ENCODE results near the gene MTCL1.

DNA sequence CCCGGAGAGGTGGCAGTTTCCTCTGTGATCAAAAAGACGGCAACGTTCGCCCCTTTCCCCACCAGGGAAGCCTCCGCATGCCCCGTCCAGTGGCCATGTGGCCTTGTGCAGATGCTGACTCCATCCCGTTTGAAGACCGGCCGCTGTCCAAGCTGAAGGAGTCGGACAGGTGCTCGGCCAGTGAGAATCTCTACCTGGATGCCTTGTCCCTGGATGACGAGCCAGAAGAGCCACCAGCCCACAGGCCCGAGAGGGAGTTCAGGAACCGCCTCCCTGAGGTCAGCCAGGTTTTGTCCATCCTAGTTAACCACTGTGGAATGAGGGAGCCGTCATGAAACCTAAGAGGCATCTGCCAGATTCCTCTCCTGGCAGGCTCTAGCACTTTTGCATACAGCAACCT lies 113.6 kb downstream of the MTCL1 start:
- TF ChIP-seq, protein P1, sequence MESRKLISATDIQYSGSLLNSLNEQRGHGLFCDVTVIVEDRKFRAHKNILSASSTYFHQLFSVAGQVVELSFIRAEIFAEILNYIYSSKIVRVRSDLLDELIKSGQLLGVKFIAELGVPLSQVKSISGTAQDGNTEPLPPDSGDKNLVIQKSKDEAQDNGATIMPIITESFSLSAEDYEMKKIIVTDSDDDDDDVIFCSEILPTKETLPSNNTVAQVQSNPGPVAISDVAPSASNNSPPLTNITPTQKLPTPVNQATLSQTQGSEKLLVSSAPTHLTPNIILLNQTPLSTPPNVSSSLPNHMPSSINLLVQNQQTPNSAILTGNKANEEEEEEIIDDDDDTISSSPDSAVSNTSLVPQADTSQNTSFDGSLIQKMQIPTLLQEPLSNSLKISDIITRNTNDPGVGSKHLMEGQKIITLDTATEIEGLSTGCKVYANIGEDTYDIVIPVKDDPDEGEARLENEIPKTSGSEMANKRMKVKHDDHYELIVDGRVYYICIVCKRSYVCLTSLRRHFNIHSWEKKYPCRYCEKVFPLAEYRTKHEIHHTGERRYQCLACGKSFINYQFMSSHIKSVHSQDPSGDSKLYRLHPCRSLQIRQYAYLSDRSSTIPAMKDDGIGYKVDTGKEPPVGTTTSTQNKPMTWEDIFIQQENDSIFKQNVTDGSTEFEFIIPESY (IDR thresholded peaks at IDR 0.05): no peak
- TF ChIP-seq, protein P2, sequence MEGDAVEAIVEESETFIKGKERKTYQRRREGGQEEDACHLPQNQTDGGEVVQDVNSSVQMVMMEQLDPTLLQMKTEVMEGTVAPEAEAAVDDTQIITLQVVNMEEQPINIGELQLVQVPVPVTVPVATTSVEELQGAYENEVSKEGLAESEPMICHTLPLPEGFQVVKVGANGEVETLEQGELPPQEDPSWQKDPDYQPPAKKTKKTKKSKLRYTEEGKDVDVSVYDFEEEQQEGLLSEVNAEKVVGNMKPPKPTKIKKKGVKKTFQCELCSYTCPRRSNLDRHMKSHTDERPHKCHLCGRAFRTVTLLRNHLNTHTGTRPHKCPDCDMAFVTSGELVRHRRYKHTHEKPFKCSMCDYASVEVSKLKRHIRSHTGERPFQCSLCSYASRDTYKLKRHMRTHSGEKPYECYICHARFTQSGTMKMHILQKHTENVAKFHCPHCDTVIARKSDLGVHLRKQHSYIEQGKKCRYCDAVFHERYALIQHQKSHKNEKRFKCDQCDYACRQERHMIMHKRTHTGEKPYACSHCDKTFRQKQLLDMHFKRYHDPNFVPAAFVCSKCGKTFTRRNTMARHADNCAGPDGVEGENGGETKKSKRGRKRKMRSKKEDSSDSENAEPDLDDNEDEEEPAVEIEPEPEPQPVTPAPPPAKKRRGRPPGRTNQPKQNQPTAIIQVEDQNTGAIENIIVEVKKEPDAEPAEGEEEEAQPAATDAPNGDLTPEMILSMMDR (IDR thresholded peaks at IDR 0.05; ENCODE audit: low read depth, low read length, missing input control): no peak
- TF ChIP-seq RAD21 (IDR thresholded peaks at IDR 0.05) (no peak), YY1 (IDR thresholded peaks at IDR 0.05) (no peak), GABPA (IDR thresholded peaks at IDR 0.05 in 1 of 2, conservative IDR thresholded peaks at IDR 0.05 in 1 of 2) (no peak), SP1 (IDR thresholded peaks at IDR 0.05) (no peak), NR2F2 (IDR thresholded peaks at IDR 0.05) (no peak), FOXA1 (IDR thresholded peaks at IDR 0.05) (no peak), RXRA (IDR thresholded peaks at IDR 0.05) (no peak), JUND (IDR thresholded peaks at IDR 0.05) (no peak), HNF4A (conservative IDR thresholded peaks at IDR 0.05) (no peak), FOXA2 (IDR thresholded peaks at IDR 0.05) (no peak)
- TF ChIP-seq, protein P3, sequence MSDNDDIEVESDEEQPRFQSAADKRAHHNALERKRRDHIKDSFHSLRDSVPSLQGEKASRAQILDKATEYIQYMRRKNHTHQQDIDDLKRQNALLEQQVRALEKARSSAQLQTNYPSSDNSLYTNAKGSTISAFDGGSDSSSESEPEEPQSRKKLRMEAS (IDR thresholded peaks at IDR 0.05): no peak
- TF ChIP-seq, protein P4, sequence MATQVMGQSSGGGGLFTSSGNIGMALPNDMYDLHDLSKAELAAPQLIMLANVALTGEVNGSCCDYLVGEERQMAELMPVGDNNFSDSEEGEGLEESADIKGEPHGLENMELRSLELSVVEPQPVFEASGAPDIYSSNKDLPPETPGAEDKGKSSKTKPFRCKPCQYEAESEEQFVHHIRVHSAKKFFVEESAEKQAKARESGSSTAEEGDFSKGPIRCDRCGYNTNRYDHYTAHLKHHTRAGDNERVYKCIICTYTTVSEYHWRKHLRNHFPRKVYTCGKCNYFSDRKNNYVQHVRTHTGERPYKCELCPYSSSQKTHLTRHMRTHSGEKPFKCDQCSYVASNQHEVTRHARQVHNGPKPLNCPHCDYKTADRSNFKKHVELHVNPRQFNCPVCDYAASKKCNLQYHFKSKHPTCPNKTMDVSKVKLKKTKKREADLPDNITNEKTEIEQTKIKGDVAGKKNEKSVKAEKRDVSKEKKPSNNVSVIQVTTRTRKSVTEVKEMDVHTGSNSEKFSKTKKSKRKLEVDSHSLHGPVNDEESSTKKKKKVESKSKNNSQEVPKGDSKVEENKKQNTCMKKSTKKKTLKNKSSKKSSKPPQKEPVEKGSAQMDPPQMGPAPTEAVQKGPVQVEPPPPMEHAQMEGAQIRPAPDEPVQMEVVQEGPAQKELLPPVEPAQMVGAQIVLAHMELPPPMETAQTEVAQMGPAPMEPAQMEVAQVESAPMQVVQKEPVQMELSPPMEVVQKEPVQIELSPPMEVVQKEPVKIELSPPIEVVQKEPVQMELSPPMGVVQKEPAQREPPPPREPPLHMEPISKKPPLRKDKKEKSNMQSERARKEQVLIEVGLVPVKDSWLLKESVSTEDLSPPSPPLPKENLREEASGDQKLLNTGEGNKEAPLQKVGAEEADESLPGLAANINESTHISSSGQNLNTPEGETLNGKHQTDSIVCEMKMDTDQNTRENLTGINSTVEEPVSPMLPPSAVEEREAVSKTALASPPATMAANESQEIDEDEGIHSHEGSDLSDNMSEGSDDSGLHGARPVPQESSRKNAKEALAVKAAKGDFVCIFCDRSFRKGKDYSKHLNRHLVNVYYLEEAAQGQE (IDR thresholded peaks at IDR 0.05): no peak
